ENCODE measurements around the gene ABCA5.

DNA sequence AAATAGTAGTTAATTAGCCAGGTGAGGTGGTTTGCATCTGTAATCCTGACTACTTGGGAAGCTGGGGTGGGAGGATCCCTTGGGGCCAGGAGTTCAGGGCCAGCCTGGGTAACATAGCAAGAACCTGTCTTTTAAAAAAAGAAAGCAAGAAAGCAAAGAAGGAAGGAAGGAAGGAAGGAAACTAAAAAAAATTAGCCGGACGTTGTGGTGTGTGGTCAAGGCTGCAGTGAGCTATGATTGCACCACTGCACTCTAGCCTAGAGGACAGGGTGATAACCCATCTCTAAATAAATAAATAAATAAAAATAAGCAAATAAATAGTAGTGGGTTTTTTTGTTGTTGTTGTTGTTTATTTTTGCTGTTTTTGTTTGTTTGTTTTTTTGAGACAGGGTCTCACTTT is 48.3 kb upstream of the ABCA5 start:
- TF ChIP-seq ZFP30 (CRISPR knock-in tag; IDR thresholded peaks at IDR 0.05) (no peak), GLIS3 (CRISPR knock-in tag; IDR thresholded peaks at IDR 0.05) (no peak), ISL1 (CRISPR knock-in tag; IDR thresholded peaks at IDR 0.05) (no peak), ZNF8 (CRISPR knock-in tag; IDR thresholded peaks at IDR 0.05) (no peak)
- TF ChIP-seq, protein P1, sequence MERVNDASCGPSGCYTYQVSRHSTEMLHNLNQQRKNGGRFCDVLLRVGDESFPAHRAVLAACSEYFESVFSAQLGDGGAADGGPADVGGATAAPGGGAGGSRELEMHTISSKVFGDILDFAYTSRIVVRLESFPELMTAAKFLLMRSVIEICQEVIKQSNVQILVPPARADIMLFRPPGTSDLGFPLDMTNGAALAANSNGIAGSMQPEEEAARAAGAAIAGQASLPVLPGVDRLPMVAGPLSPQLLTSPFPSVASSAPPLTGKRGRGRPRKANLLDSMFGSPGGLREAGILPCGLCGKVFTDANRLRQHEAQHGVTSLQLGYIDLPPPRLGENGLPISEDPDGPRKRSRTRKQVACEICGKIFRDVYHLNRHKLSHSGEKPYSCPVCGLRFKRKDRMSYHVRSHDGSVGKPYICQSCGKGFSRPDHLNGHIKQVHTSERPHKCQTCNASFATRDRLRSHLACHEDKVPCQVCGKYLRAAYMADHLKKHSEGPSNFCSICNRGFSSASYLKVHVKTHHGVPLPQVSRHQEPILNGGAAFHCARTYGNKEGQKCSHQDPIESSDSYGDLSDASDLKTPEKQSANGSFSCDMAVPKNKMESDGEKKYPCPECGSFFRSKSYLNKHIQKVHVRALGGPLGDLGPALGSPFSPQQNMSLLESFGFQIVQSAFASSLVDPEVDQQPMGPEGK (CRISPR knock-in tag; IDR thresholded peaks at IDR 0.05; ENCODE audit: borderline replicate concordance), result no peak
- TF ChIP-seq, protein P2, sequence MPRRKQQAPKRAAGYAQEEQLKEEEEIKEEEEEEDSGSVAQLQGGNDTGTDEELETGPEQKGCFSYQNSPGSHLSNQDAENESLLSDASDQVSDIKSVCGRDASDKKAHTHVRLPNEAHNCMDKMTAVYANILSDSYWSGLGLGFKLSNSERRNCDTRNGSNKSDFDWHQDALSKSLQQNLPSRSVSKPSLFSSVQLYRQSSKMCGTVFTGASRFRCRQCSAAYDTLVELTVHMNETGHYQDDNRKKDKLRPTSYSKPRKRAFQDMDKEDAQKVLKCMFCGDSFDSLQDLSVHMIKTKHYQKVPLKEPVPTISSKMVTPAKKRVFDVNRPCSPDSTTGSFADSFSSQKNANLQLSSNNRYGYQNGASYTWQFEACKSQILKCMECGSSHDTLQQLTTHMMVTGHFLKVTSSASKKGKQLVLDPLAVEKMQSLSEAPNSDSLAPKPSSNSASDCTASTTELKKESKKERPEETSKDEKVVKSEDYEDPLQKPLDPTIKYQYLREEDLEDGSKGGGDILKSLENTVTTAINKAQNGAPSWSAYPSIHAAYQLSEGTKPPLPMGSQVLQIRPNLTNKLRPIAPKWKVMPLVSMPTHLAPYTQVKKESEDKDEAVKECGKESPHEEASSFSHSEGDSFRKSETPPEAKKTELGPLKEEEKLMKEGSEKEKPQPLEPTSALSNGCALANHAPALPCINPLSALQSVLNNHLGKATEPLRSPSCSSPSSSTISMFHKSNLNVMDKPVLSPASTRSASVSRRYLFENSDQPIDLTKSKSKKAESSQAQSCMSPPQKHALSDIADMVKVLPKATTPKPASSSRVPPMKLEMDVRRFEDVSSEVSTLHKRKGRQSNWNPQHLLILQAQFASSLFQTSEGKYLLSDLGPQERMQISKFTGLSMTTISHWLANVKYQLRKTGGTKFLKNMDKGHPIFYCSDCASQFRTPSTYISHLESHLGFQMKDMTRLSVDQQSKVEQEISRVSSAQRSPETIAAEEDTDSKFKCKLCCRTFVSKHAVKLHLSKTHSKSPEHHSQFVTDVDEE (CRISPR knock-in tag; IDR thresholded peaks at IDR 0.05), result no peak
- TF ChIP-seq, protein P3, sequence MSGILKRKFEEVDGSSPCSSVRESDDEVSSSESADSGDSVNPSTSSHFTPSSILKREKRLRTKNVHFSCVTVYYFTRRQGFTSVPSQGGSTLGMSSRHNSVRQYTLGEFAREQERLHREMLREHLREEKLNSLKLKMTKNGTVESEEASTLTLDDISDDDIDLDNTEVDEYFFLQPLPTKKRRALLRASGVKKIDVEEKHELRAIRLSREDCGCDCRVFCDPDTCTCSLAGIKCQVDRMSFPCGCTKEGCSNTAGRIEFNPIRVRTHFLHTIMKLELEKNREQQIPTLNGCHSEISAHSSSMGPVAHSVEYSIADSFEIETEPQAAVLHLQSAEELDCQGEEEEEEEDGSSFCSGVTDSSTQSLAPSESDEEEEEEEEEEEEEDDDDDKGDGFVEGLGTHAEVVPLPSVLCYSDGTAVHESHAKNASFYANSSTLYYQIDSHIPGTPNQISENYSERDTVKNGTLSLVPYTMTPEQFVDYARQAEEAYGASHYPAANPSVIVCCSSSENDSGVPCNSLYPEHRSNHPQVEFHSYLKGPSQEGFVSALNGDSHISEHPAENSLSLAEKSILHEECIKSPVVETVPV (CRISPR knock-in tag; IDR thresholded peaks at IDR 0.05), result no peak
